Sigmoid colon (tissue), 7 donors: Measurements from ENCODE around the gene GLIS1. TPM values are rescaled to one million over a fixed set of nuclear protein-coding genes. Genes with fewer than 3 reads are reported as not detected.

Experiments used
- DNase-seq: peaks from one replicate; pipeline ENCODE4 v3.0.0-alpha.2; 2019
- H3K27ac ChIP-seq, 4 donors: fragments of 200-600 bp; sonication (generic); one replicate each; pipeline ENCODE4 v1.5.1; 2016 to 2019; ENCODE audit warnings: mild to moderate bottlenecking in 1 of 4
- H3K27me3 ChIP-seq, 3 donors: fragments of 200-600 bp; sonication (generic); one replicate each; pipeline ENCODE4 v1.5.1; 2019; ENCODE audit warnings: mild to moderate bottlenecking in 1 of 3
- H3K36me3 ChIP-seq, 4 donors: fragments of 200-600 bp; sonication (generic); one replicate each; pipeline ENCODE4 v1.5.1; 2016 to 2019
- H3K4me1 ChIP-seq, 4 donors: fragments of 200-600 bp; sonication (generic); one replicate each; pipeline ENCODE4 v1.5.1; 2017 to 2019
- H3K4me3 ChIP-seq, 4 donors: fragments of 200-600 bp; sonication (generic); one replicate each; pipeline ENCODE4 v1.5.1; 2017 to 2019; ENCODE audit warnings: mild to moderate bottlenecking in 2 of 4, moderate library complexity in 1 of 4
- H3K9me3 ChIP-seq, 4 donors: fragments of 200-600 bp in 3 of 4; sonication (generic) in 3 of 4; one replicate each; pipeline versions ENCODE4 v1.5.1 to v1.6.1; 2013 to 2019
- EP300 ChIP-seq, 4 donors: sonication (generic); formaldehyde crosslinking; IDR thresholded peaks; one replicate each; pipeline ENCODE4 v1.6.1; 2017; ENCODE audit warnings: antibody characterized with exemption in 4 of 4
- POLR2A ChIP-seq, 2 donors: fragments of 450-650 bp; IDR thresholded peaks; one replicate each; pipeline ENCODE4 v1.6.1; 2016; ENCODE audit warnings: antibody characterized with exemption in 2 of 2, mild to moderate bottlenecking in 2 of 2, moderate library complexity in 2 of 2
- POLR2AphosphoS5 ChIP-seq, 4 donors: sonication (generic); formaldehyde crosslinking; IDR thresholded peaks; one replicate each; pipeline ENCODE4 v1.6.1; 2017; ENCODE audit warnings: antibody characterized with exemption in 4 of 4
- WGBS, 2 donors: extraction: QIAGEN DNeasy Blood & Tissue Kit; methylation state at CpG; one replicate each; pipeline ENCODE4 v1.1.7; 2013; 5-methylcytosine and 5-hydroxymethylcytosine counted together
- intact Hi-C: fragments of 100-400 bp; cut with DNase I; formaldehyde crosslinking; loops from one replicate; pipeline ENCODE4 v1.15.1; 2023
- polyA plus RNA-seq, 3 donors: library from polyadenylated mRNA; stranded (reverse); fragments of 200-250 nt; gene quantifications; one replicate each; pipeline ENCODE4 v1.2.3, GENCODE V29; 2013
- total RNA-seq, 4 donors: library from RNA; depleted of rRNA; stranded (reverse); fragments of >200 nt; gene quantifications; one replicate each; pipeline ENCODE4 v1.1.0, GENCODE V29; 2016
- TF ChIP-seq, protein P1 (sequence below), 4 experiments: fragments of 450-650 bp in 3 of 4; fragments of 200-600 bp in 1 of 4; IDR thresholded peaks; one replicate each; pipeline ENCODE4 v1.5.1; 2016 to 2019; ENCODE audit warnings: antibody characterized with exemption in 4 of 4, mild to moderate bottlenecking in 3 of 4, moderate library complexity in 2 of 4
- donor health status: healthy with polysubstance abuse.
- donor health status: Bipolar disorder and iron deficiency.
- donor health status: healthy.

GLIS1 gene
- total and polyA plus RNA-seq, 7 donors, result 0.16 to 0.83 (median 0.32) TPM; not detected in 4

DNA sequence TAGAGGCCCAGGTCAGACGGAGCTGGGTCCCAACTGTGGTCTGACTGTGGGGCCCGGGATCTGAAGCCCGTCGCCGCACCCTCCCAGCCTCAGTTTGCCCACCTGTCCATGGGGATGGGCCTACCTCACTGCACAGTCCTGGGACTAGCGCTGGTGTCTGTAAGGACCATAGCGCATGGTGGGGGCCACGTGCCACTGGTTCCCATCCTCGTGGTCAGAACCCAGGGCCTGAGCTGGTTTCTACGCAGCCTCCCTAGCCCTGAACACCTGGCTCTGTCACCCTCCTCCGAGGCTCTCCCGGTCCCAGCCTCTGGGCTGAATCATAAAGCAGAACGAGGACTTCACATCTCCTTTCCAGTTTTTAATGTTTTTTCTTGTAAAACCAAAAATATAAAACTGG is 233.1 kb downstream of the GLIS1 start:
- no peak for TF ChIP-seq POLR2AphosphoS5 (IDR thresholded peaks at IDR 0.05)
- TF ChIP-seq, protein P1, sequence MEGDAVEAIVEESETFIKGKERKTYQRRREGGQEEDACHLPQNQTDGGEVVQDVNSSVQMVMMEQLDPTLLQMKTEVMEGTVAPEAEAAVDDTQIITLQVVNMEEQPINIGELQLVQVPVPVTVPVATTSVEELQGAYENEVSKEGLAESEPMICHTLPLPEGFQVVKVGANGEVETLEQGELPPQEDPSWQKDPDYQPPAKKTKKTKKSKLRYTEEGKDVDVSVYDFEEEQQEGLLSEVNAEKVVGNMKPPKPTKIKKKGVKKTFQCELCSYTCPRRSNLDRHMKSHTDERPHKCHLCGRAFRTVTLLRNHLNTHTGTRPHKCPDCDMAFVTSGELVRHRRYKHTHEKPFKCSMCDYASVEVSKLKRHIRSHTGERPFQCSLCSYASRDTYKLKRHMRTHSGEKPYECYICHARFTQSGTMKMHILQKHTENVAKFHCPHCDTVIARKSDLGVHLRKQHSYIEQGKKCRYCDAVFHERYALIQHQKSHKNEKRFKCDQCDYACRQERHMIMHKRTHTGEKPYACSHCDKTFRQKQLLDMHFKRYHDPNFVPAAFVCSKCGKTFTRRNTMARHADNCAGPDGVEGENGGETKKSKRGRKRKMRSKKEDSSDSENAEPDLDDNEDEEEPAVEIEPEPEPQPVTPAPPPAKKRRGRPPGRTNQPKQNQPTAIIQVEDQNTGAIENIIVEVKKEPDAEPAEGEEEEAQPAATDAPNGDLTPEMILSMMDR (IDR thresholded peaks at IDR 0.05), result no peak
- TF ChIP-seq POLR2A (IDR thresholded peaks at IDR 0.05), result no peak
- no peak for TF ChIP-seq EP300 (IDR thresholded peaks at IDR 0.05)
- 89 to 91% methylated on average over 13 of the region's 13 CpGs for WGBS, 2 donors
- H3K4me3 ChIP-seq, result no peak overlapping the region
- no peak for DNase-seq
- H3K9me3 ChIP-seq, result no peaks in the 10 kb centered on the region
- intact Hi-C loops, result no loop called here
- peaks cover 0 to 4% (median 0%) of the 10 kb centered on the region in 3 donors for H3K27me3 ChIP-seq
- H3K27ac ChIP-seq, result no peak overlapping the region
- peaks cover 0 to 11% (median 8%) of the 10 kb centered on the region in 4 donors for H3K4me1 ChIP-seq
- H3K36me3 ChIP-seq, result no peaks in the 10 kb centered on the region

DNA sequence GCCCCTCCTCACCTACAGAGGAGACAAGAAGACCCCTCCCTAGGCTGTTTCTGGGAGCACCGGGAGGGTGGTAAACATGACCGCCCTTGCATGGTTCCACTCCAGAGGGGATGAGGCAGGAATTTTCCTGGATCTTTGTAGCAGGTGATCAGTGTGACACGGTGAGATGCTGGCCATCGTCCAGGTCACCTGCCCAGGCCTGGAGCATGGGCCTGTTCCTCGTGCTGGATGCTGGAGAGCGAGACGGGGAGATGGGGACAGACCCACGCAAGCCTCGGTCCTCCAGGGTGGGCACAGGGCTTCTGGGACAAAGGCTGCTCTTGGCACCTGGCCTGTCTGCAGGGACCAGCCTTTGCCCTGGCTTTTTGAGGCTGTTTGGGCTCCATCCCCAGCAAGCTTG is 233.6 kb downstream of the GLIS1 start:
- 74 to 89% methylated on average over 9 of the region's 9 CpGs for WGBS, 2 donors
- H3K9me3 ChIP-seq, result no peaks in the 10 kb centered on the region
- no peak for TF ChIP-seq POLR2AphosphoS5 (IDR thresholded peaks at IDR 0.05)
- TF ChIP-seq, protein P1 (IDR thresholded peaks at IDR 0.05), result no peak
- H3K4me3 ChIP-seq, result no peak overlapping the region
- intact Hi-C loops, result no loop called here
- H3K36me3 ChIP-seq, result no peaks in the 10 kb centered on the region
- no peak overlapping the region for H3K27ac ChIP-seq
- peaks cover 0 to 16% (median 13%) of the 10 kb centered on the region in 4 donors for H3K4me1 ChIP-seq
- no peak for DNase-seq
- H3K27me3 ChIP-seq, result peaks cover 0 to 4% (median 0%) of the 10 kb centered on the region in 3 donors

DNA sequence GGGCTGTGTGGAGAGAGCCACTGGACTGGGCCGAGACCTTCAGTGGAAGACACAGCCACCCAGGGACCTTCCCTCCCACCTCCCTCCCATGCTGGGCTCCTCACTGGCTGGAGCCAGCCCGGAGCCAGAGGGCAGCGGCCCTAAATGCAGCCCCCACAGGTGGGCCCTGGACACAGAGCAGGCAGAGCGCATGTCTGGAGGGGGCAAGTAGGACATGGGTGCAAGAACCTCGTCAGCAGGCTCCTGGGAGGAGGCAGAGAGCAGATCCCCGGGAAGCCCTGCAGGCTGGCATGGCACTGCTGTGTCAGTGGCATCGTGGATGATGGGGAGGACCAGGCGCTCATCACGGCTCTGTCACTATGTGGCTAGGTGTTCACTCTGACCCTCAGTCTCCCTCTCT is 234.1 kb downstream of the GLIS1 start:
- Histone ChIP-seq H3K9me3 (no peaks in the 10 kb centered on the region), H3K27me3 (peaks cover 0 to 4% (median 0%) of the 10 kb centered on the region in 3 donors), H3K27ac (no peak overlapping the region), H3K4me3 (no peak overlapping the region), H3K4me1 (peaks cover 3 to 21% (median 18%) of the 10 kb centered on the region in 4 donors), H3K36me3 (no peaks in the 10 kb centered on the region)
- 83 to 87% methylated on average over 9 of the region's 9 CpGs for whole genome bisulfite sequencing, 2 donors
- TF ChIP-seq POLR2AphosphoS5 (IDR thresholded peaks at IDR 0.05) (no peak), POLR2A (IDR thresholded peaks at IDR 0.05) (no peak)
- DNase-seq, result no peak
- intact Hi-C loops, result no loop called here

DNA sequence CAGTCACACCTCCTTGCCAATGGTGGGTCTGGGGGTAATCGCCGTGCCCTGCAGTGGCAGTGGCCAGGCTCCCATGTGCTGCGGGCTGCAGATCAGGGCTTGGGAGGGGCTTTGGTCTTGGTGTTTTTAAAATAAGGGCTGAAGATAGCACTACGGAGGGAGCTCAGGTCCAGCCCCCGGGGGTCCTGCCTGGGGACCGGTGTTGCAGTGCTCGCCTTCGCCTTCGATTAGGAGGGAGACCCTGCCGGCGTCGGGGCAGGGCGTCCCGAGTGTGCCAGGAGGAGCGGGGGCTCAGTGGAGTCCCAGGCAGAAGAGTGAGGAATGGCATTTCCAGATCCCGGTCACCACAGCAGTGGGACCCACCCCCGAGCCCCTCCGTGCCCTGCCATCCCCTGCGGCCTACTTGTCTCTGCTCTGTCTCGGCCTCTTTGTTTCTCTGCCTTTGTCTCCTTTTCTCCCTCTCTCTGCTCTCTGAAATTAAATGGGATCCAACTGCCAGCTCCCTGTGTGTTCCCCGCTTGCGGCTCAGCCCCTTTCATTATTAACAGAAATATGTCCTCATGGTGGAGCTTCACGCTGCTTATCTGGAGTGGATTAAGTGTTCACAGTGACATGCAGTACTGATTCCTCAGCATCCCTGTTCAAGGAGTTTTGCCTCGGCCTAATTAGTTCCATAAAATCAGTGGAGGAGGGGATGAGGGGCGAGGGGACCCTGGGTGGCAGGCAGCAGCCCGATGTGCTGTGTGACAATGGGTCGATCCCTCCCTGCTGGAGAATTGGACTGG is 235.3 kb downstream of the GLIS1 start:
- Histone ChIP-seq H3K27me3 (peaks cover 0 to 4% (median 0%) of the 10 kb centered on the region in 3 donors), H3K4me3 (no peak overlapping the region), H3K9me3 (no peaks in the 10 kb centered on the region), H3K27ac (no peak overlapping the region), H3K4me1 (peaks cover 3 to 32% (median 24%) of the 10 kb centered on the region in 4 donors), H3K36me3 (no peaks in the 10 kb centered on the region)
- WGBS, 2 donors, result 85 to 88% methylated on average over 27 of the region's 27 CpGs
- intact Hi-C loops, result no loop called here
- DNase-seq, result no peak
- TF ChIP-seq POLR2A (IDR thresholded peaks at IDR 0.05) (no peak), EP300 (IDR thresholded peaks at IDR 0.05) (no peak)
- TF ChIP-seq, protein P1 (IDR thresholded peaks at IDR 0.05), result no peak

DNA sequence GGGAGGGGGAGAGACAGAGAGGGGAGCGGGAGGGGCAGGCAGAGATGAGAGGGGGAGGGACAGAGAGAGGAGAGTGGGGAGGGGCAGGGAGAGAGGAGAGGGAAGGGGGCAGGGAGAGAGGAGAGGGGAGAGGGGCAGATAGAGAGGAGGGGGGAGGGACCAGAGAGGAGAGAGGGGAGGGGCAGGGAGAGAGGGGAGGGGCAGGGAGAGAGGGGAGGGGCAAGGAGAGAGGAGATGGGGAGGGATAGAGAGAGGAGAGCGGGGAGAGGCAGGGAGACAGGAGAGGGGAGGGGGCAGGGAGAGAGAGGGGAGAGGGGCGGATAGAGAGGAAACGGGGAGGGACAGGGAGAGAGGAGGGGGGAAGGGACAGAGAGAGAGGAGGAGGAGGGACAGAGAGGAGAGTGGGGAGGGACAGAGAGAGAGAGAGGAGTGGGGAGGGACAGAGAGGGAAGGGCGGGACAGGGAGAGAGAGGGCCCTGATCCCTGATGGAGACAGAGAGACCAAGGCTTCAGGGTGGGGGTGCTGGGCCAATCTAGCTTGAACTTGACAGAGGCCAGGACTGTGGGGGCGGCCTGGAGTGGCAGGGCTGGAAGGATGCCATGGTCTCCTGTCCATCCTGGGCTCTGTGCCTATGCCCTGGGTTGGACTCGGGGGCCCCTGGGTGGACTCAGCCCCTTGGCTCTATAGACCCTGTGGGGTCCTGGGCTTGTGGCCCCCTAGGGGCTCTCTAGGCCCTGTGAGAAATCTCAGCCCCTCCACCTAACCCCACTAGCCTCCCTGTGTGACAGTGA is 236.1 kb downstream of the GLIS1 start:
- H3K27me3 ChIP-seq, result peaks cover 0 to 4% (median 0%) of the 10 kb centered on the region in 3 donors
- no peaks in the 10 kb centered on the region for H3K9me3 ChIP-seq
- peaks cover 3 to 35% (median 24%) of the 10 kb centered on the region in 4 donors for H3K4me1 ChIP-seq
- intact Hi-C loops, result no loop called here
- no peak overlapping the region for H3K27ac ChIP-seq
- no peak for DNase-seq
- H3K4me3 ChIP-seq, result no peak overlapping the region
- H3K36me3 ChIP-seq, result no peaks in the 10 kb centered on the region
- 45 to 71% methylated on average over 7 of the region's 7 CpGs for WGBS, 2 donors
- TF ChIP-seq, protein P1 (IDR thresholded peaks at IDR 0.05), result no peak
- no peak for TF ChIP-seq EP300 (IDR thresholded peaks at IDR 0.05)
- TF ChIP-seq POLR2A (IDR thresholded peaks at IDR 0.05), result no peak
- TF ChIP-seq POLR2AphosphoS5 (IDR thresholded peaks at IDR 0.05), result no peak
